GM12865 (cell line): ENCODE data around the gene TSPAN11.

Experiments
- DNase-seq: peaks from one replicate; pipeline ENCODE4 v3.0.0; 2010; ENCODE audit warnings: low read depth
- H3K4me3 ChIP-seq: 2 replicates; pipeline ENCODE4 v1.5.1; 2011; ENCODE audit warnings: mild to moderate bottlenecking, low read depth, low read length, control low read depth
- TF ChIP-seq, protein P1 (sequence below): IDR thresholded peaks from 2 replicates; pipeline ENCODE4 v1.5.1; 2011; ENCODE audit warnings: low read length, control low read depth, low read depth, inconsistent platforms; ENCODE audit not compliant: insufficient read depth; ENCODE audit errors: missing control alignments

The TSPAN11 gene

DNA sequence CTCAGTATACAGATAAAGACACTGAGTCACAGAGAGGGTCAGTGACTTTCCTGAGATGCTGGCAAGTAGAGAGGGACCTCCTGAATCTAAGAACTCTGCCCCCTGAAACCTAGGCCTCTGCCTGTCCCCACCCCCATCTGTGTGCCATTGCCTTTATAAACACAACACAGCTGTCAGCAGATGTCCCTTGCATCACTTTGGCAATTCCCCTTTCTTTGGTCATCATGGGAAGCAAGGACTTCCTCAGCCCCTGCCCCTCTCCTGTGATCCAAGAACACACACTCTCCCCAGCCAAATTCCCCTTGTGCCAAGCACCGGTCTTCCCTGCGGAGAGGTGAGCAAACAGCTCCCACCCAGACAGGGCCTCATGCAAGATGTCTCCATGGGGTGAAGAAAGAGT lies 8.3 kb downstream of the TSPAN11 start:
- TF ChIP-seq, protein P1, sequence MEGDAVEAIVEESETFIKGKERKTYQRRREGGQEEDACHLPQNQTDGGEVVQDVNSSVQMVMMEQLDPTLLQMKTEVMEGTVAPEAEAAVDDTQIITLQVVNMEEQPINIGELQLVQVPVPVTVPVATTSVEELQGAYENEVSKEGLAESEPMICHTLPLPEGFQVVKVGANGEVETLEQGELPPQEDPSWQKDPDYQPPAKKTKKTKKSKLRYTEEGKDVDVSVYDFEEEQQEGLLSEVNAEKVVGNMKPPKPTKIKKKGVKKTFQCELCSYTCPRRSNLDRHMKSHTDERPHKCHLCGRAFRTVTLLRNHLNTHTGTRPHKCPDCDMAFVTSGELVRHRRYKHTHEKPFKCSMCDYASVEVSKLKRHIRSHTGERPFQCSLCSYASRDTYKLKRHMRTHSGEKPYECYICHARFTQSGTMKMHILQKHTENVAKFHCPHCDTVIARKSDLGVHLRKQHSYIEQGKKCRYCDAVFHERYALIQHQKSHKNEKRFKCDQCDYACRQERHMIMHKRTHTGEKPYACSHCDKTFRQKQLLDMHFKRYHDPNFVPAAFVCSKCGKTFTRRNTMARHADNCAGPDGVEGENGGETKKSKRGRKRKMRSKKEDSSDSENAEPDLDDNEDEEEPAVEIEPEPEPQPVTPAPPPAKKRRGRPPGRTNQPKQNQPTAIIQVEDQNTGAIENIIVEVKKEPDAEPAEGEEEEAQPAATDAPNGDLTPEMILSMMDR: no peak
- H3K4me3 ChIP-seq: no peak overlapping the region
- DNase-seq: no peak

DNA sequence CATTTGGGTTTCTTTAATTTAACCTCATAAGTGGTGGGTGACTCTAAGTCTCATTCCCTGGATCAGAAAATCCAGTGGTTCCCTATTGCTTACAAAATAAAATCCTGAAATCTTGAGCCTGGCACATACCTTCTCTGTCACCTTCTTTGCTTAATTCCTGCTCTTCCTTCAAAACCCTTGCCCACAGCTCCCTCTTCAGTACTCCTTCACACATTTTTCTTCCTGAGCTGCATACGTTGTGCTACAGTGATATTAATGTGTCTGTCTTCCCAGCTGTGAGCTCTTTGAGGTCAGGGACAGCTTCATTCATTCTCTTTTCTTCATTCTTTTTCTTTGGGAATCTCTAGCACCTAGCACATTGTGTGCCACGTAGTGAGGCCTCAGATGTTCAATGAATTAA lies 9.5 kb downstream of the TSPAN11 start:
- no peak overlapping the region for H3K4me3 ChIP-seq
- TF ChIP-seq, protein P1: no peak
- no peak for DNase-seq

DNA sequence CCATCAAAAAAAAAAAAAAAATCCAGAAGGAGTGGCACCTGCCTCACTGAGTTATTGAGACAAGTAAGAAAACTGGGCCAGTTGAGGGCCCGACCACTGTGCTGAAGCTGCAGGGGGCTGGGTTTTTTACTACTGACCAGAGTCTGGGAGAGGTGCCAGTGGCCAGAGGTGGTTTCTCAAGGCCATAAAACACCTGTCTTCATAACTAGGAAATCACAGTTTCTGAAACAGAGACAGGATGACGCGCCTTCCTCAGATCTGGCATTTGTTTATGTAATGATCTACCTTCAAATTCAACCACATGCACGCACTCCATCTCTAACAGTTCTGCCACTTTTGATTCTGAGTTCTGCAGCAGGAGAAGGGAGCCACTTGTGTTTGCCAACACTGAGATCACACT lies 12.7 kb downstream of the TSPAN11 start:
- TF ChIP-seq, protein P1: no peak
- H3K4me3 ChIP-seq: no peak overlapping the region
- peak; percentile 59 for DNase-seq

DNA sequence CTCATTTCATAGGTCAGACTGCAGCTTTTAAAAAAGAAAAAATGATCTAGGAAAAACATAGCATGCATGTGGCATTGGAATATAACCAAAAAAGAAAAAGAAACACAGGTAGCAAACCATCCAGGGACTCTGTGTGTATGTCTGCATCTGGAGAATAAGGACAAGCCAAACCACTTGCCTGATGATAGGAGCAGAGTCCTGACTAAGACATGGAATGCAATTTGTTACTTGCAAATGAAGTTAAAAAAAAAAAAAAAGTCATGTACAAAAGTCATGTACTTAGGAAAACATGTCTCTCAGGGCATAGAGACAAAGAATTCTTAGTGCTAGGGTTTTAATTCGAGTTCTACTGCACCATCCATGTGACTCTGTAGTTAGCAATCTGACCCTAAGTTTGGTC lies 15.9 kb downstream of the TSPAN11 start:
- TF ChIP-seq, protein P1: no peak
- DNase-seq: no peak
- H3K4me3 ChIP-seq: no peak overlapping the region

DNA sequence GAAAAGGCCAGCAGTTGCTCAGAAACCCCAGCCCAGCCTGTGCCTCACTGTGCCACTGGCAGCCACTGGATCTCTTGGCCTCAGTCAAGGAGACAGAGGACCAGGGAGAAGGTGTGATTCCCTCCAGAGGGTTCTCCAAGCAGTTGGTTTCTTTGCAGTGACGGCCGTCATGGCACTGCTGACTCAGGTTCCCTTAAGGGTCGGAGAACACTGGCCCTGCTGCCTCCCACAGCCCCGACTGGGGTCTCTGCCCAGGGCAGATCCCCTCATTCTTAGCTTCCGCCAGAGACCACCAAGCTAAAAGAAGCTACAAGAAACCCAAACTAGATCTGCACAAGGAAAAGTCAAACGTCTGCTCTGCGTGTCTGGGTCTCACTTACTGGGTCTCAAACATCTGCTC lies 16.4 kb downstream of the TSPAN11 start:
- DNase-seq: no peak
- TF ChIP-seq, protein P1: no peak
- H3K4me3 ChIP-seq: no peak overlapping the region

DNA sequence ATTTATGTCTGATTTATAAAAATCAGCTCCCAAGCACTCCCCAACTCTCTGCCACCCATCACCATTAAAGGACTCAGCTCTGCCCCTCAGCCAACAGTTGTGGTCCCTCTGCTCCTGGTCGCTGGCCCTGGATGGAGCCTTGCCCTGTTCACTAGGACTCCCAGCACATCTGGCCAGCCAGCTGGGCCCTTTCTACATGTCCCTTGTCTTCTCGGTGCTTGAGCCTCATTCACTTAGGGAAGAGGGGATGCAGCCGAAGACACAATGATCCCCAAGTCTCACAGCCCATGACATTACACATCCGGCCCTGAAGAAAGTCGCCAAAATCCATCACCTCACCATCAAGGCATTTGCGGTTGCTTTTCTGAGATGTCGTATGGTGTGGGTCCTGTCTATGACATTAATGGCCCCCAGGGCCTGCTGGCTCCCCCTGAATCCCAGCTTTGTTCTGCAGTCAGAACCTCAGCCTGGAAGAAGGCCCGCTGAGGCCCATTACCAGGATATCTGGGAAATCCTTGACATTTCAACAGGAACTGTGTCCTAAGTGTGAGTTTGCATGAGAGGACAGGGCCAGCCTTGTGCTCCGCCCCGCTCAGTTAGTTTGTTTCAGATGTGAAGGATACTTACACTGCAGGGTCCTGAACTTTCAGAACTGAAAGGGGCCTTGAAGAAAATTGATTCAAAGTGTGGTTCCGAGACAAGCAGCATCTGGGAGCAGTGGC lies 19.1 kb downstream of the TSPAN11 start:
- DNase-seq: no peak
- H3K4me3 ChIP-seq: no peak overlapping the region
- TF ChIP-seq, protein P1: no peak

DNA sequence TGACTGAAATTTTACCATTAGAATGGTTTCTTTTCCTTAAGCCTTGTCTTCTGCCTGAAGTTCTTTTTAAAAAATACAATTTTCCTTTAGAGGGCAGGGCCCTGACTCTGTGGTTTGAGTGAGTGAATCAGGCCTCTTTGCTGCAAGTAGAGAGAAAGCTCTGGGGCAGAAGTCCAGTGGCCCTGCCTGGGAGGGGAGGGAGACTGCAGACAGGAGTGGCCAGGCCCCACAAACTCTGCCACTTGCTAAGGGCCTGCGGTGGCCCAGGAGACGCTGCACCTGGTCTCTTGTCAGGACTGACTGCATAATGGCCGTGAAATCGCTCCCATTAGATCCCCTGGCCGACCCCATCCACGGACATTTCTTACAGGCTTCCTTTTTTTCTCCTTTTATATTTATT lies 25.5 kb downstream of the TSPAN11 start:
- no peak overlapping the region for H3K4me3 ChIP-seq
- TF ChIP-seq, protein P1: no peak
- DNase-seq: no peak
